Middle frontal gyrus (tissue), 1 donor: ENCODE data around the gene GPR50.

Experiments used
- DNase-seq: peaks from one replicate; pipeline ENCODE4 v3.0.0-alpha.2; 2015; ENCODE audit warnings: low spot score; ENCODE audit errors: extremely low spot score

GPR50 gene

GRCh38 chrX:151226941-151227340 is 50.6 kb downstream of the GPR50 start:
- DNase-seq = no peak

- no peak for DNase-seq
Measured at GRCh38 chrX:151227627-151228026, 51.2 kb downstream of the GPR50 start.

- DNase-seq = no peak
Measured at GRCh38 chrX:151228935-151229334, 52.6 kb downstream of the GPR50 start.
